HepG2 (cell line): ENCODE data around the gene AIDA. TPM values are rescaled to one million over a fixed set of nuclear protein-coding genes. Genes with fewer than 3 reads are reported as not detected.

Experiments used
- CTCF ChIP-seq: sonication (generic); formaldehyde crosslinking; IDR thresholded peaks from 2 replicates; pipeline ENCODE4 v1.5.0; 2020; ENCODE audit warnings: mild to moderate bottlenecking, missing genetic modification reagents, moderate library complexity
- E2F1 ChIP-seq: sonication (generic); formaldehyde crosslinking; IDR thresholded peaks from 2 replicates; pipeline ENCODE4 v1.5.0; 2020; ENCODE audit warnings: missing genetic modification reagents
- FOXO1 ChIP-seq: sonication (generic); formaldehyde crosslinking; IDR thresholded peaks from 2 replicates; pipeline ENCODE4 v1.4.0; 2020; ENCODE audit warnings: missing genetic modification reagents
- FOXP4 ChIP-seq: sonication (generic); formaldehyde crosslinking; IDR thresholded peaks from 2 replicates; pipeline ENCODE4 v1.4.0; 2020; ENCODE audit warnings: missing genetic modification reagents
- IKZF5 ChIP-seq: IDR thresholded peaks from 2 replicates; pipeline ENCODE4 v1.6.1; 2018; ENCODE audit warnings: missing genetic modification reagents, mild to moderate bottlenecking, missing compliant biosample characterization
- JDP2 ChIP-seq: sonication (generic); formaldehyde crosslinking; IDR thresholded peaks from 2 replicates; pipeline ENCODE4 v1.8.1; 2022; ENCODE audit warnings: missing genetic modification reagents, borderline replicate concordance
- MTF1 ChIP-seq: sonication (generic); formaldehyde crosslinking; IDR thresholded peaks from 2 replicates; pipeline ENCODE4 v1.5.0; 2020; ENCODE audit warnings: missing genetic modification reagents
- MXI1 ChIP-seq: IDR thresholded peaks from 3 replicates; pipeline ENCODE4 v1.6.1; 2012; ENCODE audit warnings: low read depth, low read length, inconsistent platforms, borderline replicate concordance
- NR2C2 ChIP-seq: sonication (generic); formaldehyde crosslinking; IDR thresholded peaks from 2 replicates; pipeline ENCODE4 v1.4.0; 2020; ENCODE audit warnings: missing genetic modification reagents, mild to moderate bottlenecking, moderate library complexity, borderline replicate concordance
- PAWR ChIP-seq: sonication (generic); formaldehyde crosslinking; IDR thresholded peaks from 2 replicates; pipeline ENCODE4 v1.4.0; 2020; ENCODE audit warnings: missing genetic modification reagents, mild to moderate bottlenecking, borderline replicate concordance
- SRF ChIP-seq: IDR thresholded peaks from 2 replicates; pipeline ENCODE4 v1.6.1; 2011; ENCODE audit warnings: mild to moderate bottlenecking, low read depth, low read length, moderate library complexity
- U2AF2 ChIP-seq: fragments of 200-400 bp; formaldehyde crosslinking; IDR thresholded peaks from 2 replicates; pipeline ENCODE4 v1.6.1; 2017; ENCODE audit warnings: low read depth, mild to moderate bottlenecking, low read length
- XRCC5 ChIP-seq: fragments of 200-400 bp; formaldehyde crosslinking; optimal IDR thresholded peaks from 2 replicates; pipeline ENCODE3; 2017; ENCODE audit warnings: mild to moderate bottlenecking, low read length
- YEATS2 ChIP-seq: sonication (generic); formaldehyde crosslinking; IDR thresholded peaks from 2 replicates; pipeline ENCODE4 v1.4.0; 2020; ENCODE audit warnings: missing genetic modification reagents, borderline replicate concordance
- ZFP36L2 ChIP-seq: sonication (generic); formaldehyde crosslinking; IDR thresholded peaks from 2 replicates; pipeline ENCODE4 v1.4.0; 2020; ENCODE audit warnings: missing genetic modification reagents
- ZFP41 ChIP-seq: sonication (generic); formaldehyde crosslinking; IDR thresholded peaks from 2 replicates; pipeline ENCODE4 v1.4.0; 2020; ENCODE audit warnings: mild to moderate bottlenecking, missing genetic modification reagents, borderline replicate concordance
- ZNF101 ChIP-seq: sonication (generic); formaldehyde crosslinking; IDR thresholded peaks from 2 replicates; pipeline ENCODE4 v1.4.0; 2020; ENCODE audit warnings: mild to moderate bottlenecking, low read depth, missing genetic modification reagents, borderline replicate concordance
- ZNF136 ChIP-seq: sonication (generic); formaldehyde crosslinking; IDR thresholded peaks from 2 replicates; pipeline ENCODE4 v1.8.1; 2022; ENCODE audit warnings: low read depth, mild to moderate bottlenecking, moderate library complexity, missing genetic modification reagents
- ZNF251 ChIP-seq: sonication (generic); formaldehyde crosslinking; IDR thresholded peaks from 2 replicates; pipeline ENCODE4 v1.9.0; 2021; ENCODE audit warnings: mild to moderate bottlenecking, missing genetic modification reagents
- ZNF30 ChIP-seq: sonication (generic); formaldehyde crosslinking; IDR thresholded peaks from 2 replicates; pipeline ENCODE4 v1.5.0; 2020; ENCODE audit warnings: mild to moderate bottlenecking, missing genetic modification reagents
- ZNF468 ChIP-seq: sonication (generic); formaldehyde crosslinking; IDR thresholded peaks from 2 replicates; pipeline ENCODE4 v1.8.0; 2022; ENCODE audit warnings: mild to moderate bottlenecking, moderate library complexity, missing genetic modification reagents
- ZNF629 ChIP-seq: sonication (generic); formaldehyde crosslinking; conservative IDR thresholded peaks from 2 replicates; pipeline ENCODE4 v1.5.0; 2020; ENCODE audit warnings: missing genetic modification reagents
- ZNF709 ChIP-seq: sonication (generic); formaldehyde crosslinking; IDR thresholded peaks from 2 replicates; pipeline ENCODE4 v1.5.0; 2020; ENCODE audit warnings: mild to moderate bottlenecking, missing genetic modification reagents
- ZNF713 ChIP-seq: sonication (generic); formaldehyde crosslinking; IDR thresholded peaks from 2 replicates; pipeline ENCODE4 v1.4.0; 2020; ENCODE audit warnings: mild to moderate bottlenecking, missing genetic modification reagents
- ZZZ3 ChIP-seq: sonication (generic); formaldehyde crosslinking; IDR thresholded peaks from 2 replicates; pipeline ENCODE4 v1.4.0; 2020; ENCODE audit warnings: missing genetic modification reagents, mild to moderate bottlenecking, borderline replicate concordance
- polyA plus RNA-seq, 8 experiments: library from polyadenylated mRNA; depleted of rRNA in 3 of 8; stranded (reverse) in 7 of 8; unstranded in 1 of 8; fragments of >200 nt; fragmentation: Illumina TruSeq in 4 of 8; extraction: Trizol in 4 of 8; gene quantifications; 2 replicates each; pipeline versions ENCODE4 v1.2.1 to v1.2.3, GENCODE V29; 2011 to 2016; ENCODE audit warnings: low read depth in 4 of 8, missing spikeins in 1 of 8, mixed read lengths in 1 of 8; ENCODE audit not compliant: insufficient read depth in 1 of 8
- total RNA-seq, 5 experiments: library from RNA; depleted of rRNA; stranded (reverse); fragments of >200 nt; fragmentation: Illumina TruSeq; extraction: Trizol; gene quantifications; 2 replicates each; pipeline ENCODE4 v1.2.3, GENCODE V29; 2016; ENCODE audit warnings: low read depth in 1 of 5

The AIDA gene
- total and polyA plus RNA-seq, 2 of the 13 experiments (the other 11 are each of a cell fraction or from before 2014, with no cell fraction given): 17.5 to 35.4 TPM

- no peak for TF ChIP-seq ZNF251
- TF ChIP-seq ZZZ3: no peak; the same call in 1 of the 2 replicates
- TF ChIP-seq ZNF136: no peak
- TF ChIP-seq ZNF101 (CRISPR knock-in tag): no peak
- no peak; the same call in 1 of the 2 replicates for TF ChIP-seq IKZF5
- peak; percentile 98 for TF ChIP-seq FOXO1 (CRISPR knock-in tag)
- TF ChIP-seq ZNF468 (CRISPR knock-in tag): no peak
- TF ChIP-seq ZNF713 (CRISPR knock-in tag): no peak
- no peak for TF ChIP-seq ZFP41 (CRISPR knock-in tag)
- TF ChIP-seq NR2C2 (CRISPR knock-in tag): no peak
- peak; percentile 94 for TF ChIP-seq FOXP4 (CRISPR knock-in tag)
- TF ChIP-seq CTCF (CRISPR knock-in tag): peak; percentile 54
- TF ChIP-seq SRF: peak; percentile 93
- TF ChIP-seq ZNF30 (CRISPR knock-in tag): no peak
- TF ChIP-seq ZFP36L2 (CRISPR knock-in tag): no peak
- TF ChIP-seq YEATS2 (CRISPR knock-in tag): peak; percentile 82; the same call in 1 of the 2 replicates
- TF ChIP-seq XRCC5: peak; percentile 86
- no peak for TF ChIP-seq PAWR (CRISPR knock-in tag)
- no peak for TF ChIP-seq MTF1 (CRISPR knock-in tag)
- no peak for TF ChIP-seq E2F1 (CRISPR knock-in tag)
- TF ChIP-seq MXI1: peak; percentile 67; the same call in 1 of the 3 replicates
- no peak for TF ChIP-seq ZNF629 (CRISPR knock-in tag)
- TF ChIP-seq JDP2 (CRISPR knock-in tag): no peak
- no peak for TF ChIP-seq U2AF2
- TF ChIP-seq ZNF709 (CRISPR knock-in tag): peak; percentile 46; the same call in 1 of the 2 replicates
Measured at GRCh38 chr1:222713091-222713961, 1.0 kb upstream of the AIDA start (continued).
